HG02678 (cell line): ENCODE measurements around the gene CSMD2.

Experiments
- ATAC-seq: cut with Tn5 transposase; IDR thresholded peaks from one replicate; pipeline ENCODE4 v1.9.1; 2021; ENCODE audit warnings: mild to moderate bottlenecking, moderate library complexity; ENCODE audit not compliant: unreplicated experiment

Gene CSMD2

DNA sequence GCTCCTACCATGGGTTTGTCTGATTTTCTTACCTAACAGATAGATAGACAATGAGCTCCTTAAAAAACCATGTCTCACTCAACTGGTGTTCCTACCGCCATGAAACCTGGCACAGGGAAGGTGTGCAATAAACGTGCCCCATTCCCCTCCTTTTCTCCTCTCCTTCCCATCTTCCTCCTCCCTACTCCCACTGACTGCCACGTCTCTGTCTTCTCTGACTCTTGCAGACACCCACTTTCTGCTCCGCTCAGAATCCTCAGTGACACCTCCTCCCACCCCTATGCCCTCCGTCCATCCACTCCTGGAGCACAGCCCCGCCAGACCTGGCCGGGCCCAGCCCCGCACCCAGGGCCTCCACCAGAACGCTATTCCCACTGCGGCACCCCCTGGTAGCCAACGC is 248.2 kb downstream of the CSMD2 start:
- no peak for ATAC-seq

GRCh38 chr1:33914531-33914930 is 250.5 kb downstream of the CSMD2 start:
- ATAC-seq, result no peak

DNA sequence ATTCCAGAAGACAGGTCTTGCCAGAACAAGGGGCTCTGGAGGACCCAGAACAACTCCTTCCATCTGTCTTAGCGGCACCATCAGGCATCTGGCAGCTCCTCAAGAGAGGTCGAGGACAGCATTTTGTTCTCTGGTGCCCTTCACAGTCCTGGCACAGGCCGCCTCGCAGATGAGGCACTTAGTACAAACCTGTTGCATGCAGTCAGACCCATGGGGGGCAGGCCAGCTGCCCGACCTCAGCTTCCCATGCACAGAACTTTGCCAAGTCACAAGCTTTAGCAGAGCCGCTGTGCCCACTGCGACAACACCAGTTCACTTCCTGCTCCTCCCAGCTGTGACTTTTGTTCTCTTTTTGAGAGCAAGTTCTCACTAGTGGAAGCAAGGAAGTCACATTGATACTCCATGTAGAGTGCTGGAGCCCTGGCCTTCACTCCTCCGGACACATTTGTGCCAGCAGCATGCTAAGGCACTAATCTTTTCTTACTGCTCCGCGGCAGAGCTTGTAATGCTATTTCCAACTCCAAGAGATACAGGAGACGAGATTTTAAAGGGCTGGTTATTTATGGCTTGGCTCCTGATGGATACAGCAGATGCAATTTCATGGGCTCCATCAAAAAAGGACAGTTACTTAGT is 256.6 kb downstream of the CSMD2 start:
- ATAC-seq, result no peak

GRCh38 chr1:33906156-33906555 is 258.9 kb downstream of the CSMD2 start:
- ATAC-seq, result no peak

DNA sequence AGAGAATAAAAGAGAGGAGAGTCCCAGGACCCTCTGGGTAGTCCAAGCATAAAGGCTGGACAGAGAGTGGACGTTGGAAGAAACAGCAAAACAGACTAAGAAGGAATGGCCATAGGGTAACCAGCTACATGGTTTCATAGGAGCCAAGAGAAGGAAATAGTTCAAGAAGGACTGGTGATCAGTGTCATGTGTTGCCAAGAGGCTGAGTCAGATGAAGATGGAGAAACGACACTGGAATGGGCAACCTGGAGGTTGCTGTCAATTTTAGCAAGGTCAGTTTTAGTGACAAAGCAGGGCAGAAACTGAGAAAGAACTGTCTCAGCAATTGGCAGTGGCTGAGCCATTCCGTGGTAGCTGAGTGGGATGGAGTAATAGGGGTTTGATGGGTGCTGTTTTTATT is 259.8 kb downstream of the CSMD2 start:
- no peak for ATAC-seq

DNA sequence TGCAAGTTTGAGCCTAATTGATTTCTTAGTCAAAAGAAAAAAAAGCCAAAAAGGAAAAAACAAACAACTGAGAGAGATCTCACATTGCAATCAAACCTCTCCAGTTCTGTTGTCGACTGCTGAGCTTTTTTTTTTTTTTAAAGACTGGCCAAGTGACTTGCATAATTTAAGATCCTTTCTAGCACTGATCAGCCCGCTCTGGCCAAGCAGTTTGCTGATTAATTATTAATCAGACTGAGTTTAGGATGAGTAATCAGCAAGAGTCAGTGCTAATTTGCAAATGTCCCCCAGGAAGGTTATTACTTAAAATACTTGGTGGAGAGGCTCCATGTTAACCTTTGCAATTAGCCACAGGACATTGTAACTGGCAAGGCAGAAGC is 261.8 kb downstream of the CSMD2 start:
- peak; percentile 61 for ATAC-seq

GRCh38 chr1:33902486-33903209 is 262.4 kb downstream of the CSMD2 start:
- peak; percentile 83 for ATAC-seq

DNA sequence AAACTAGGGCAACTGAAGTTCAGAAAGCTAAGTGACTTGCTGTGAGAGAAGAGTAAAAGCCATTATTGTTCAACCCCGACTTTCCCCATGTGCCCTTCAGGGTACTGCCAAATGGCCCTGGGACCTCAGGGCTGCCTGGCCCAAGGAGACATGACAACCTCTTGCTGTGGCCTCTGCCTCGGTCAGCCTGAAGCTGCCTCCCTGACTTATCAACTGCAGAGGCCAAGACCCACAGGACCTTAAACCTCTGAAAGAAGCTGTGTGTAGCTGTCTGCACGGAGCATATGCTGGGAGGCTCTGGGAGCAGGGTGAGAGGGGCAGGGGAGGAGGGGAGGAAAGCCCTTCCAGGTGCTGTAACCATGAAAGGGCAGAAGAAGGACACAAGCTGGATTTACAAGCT is 265.3 kb downstream of the CSMD2 start:
- no peak for ATAC-seq

GRCh38 chr1:33898881-33899280 is 266.1 kb downstream of the CSMD2 start:
- no peak for ATAC-seq

DNA sequence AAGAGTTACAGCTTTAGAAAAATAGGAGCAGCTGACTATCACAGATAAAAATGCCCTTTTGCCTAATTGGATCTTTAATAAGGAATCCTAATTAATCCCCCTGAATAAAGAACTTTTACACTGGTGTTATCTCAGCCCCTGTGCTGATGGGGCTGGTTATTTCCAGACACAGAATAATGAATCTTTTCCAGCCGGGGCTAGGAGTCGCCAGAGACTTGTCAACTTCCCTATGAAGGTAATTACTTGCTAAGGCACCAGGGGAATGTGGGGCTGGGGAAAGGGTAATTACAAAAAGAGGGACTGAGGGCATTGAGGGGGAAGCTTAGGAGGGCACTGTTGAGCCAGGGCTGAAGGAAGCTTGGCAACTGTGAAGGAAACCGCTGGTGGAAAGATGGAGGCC is 266.6 kb downstream of the CSMD2 start:
- ATAC-seq, result no peak

DNA sequence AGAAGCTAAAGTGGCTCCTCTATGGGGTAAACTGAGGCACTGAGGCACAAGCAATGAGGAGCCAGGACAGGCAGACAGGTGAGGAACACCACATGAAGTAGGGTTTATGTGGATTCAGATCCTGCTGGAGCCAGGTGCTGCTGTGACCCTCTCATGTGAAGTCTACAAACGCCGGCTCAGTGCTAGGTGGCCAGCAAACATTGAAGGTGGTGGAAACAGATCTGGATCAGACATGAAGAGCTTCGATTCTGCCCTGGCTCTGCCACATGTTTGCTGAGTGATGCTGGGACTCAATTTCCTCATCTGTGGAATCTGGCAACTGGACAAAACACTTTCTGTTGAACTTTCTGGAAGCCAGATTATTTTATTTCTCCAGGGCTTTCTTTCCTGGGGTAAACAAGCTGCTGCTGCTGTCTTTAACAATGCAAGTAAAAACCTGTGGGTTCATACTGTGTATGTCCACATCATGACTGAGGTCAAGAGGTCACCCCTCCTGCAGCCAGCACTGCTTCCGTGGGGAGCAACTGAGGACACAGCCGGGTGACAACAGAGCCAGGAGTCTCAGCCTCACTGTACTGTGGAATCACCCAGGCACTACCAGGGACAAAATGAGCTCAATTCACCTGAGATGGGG is 267.8 kb downstream of the CSMD2 start:
- ATAC-seq, result no peak

DNA sequence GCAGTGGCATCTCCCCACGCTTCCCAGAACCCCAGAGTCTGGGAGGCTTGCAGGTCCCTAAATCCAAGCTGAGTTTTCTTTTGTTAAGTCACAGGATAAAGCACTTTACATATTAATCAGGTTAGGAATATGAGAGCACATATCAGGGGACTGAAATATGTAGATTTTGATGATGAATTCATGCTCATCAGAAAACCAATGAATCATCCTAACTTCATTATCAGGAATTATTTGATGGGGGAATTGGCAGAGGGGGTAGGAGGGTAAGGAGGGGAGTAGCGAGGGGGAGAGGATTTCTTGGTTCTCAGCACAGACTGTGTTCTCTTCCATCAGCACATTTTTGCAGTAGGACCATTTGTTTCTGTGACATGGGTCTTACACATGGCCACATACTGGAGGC is 269.1 kb downstream of the CSMD2 start:
- ATAC-seq, result no peak

DNA sequence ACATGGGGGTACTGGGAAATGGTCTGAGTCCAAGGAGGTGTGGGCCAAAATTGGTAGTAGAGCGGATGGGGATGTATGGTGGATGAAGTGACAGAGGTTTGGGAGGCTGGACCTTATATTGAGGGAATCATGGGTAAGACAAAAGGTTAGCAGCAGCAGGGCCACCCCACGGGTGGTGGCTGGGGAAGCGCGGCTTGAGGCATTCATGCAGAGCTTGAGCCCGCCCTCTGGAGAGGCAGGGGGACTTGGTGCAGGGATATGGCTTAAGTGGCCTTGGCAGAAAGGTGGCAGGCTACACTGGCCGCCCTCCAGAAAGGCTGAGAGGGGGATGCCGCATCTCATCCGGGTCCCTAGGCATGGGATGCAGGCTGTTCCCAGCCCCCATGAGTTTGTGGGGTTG is 269.6 kb downstream of the CSMD2 start:
- ATAC-seq, result no peak

DNA sequence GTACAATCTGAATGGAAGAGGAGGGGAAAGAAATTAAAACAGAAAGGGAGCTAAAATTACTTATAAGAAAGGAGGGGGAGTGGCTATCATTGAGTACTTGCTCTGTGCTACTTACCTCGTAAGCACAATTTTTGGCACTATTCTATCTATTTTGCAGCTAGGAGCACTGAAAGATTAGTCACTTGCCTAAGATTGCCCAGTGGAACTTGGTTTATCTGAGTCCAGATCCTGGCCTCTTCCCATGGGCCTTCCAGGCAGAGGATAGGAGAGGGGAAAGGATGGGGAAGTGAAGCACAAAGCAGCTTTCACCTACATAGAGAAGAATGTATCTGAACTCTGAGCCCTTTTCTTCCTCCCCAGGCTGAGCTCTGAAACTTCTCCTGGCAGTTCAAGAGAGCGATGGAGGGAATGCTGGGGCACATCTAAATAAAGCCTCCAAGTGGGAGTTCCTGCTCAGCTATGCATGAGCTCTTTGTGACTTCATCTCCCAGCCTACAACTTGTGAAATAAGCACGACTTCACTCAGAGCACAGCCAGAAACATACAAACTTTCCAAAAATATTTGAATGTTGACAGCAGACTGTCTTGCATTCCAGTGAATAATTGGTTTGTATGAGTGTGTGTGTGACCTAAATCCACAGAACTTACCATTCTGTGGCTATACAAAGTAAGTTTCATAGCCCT is 271.7 kb downstream of the CSMD2 start:
- ATAC-seq, result no peak

- no peak for ATAC-seq
Observed at GRCh38 chr1:33886496-33886895, 278.5 kb downstream of the CSMD2 start.

DNA sequence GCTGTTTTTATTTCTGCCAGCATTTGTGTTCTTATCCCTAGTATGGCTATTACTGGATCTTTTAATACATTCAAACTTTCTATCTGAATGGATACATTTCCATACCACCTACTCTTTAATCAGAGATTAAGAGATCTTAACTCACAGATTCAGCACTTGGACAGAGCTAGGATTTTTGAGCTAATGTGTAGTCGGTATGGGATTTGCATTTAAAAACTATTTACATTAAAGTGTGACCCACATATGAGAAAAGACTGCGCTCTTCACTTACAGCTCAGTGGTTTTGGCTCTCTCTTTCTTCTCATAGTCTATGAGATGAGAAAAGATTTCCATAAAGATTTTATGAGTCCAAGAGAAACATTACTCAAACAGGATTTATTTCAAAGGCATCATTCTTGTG is 284.7 kb downstream of the CSMD2 start:
- ATAC-seq, result no peak

DNA sequence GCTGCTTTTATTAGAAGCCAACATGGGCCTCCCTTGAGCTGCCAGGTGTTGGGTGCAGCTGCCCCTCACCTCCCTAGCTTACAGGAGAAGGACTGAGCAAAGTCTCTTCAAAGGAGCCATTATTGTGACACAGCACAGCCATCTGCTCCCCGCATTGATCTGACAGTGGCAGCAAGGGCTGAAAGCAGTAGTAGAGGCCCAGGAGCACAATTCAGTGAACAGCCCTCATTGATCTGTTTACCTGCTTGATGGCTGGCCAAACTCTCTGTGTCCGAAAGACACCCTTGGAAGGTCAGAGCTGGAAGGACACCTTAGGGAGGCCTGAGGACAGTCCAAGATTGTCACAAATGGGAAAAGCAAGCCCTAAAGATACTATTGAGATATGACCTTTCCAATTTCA is 286.6 kb downstream of the CSMD2 start:
- no peak for ATAC-seq

GRCh38 chr1:33876970-33877650 is 287.9 kb downstream of the CSMD2 start:
- no peak for ATAC-seq

DNA sequence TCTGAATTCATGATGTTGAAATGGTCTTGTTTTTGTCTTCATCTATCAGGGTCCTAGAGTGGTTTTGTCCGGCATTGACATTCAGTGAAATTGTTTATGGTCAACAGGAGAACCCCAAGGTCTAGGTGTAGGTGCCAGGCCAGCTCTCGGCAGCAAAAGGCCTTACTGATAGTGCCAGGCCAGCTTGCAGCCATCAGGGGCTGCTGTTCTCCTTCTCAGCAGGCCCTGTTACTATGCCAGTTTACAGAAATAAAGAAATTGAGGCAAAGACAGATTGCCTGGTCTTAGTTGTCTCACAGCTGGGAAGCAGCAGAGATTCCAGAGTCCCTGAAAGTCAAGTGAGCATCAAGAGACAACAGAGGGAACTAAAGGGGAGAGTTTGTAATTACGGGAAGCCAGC is 289.2 kb downstream of the CSMD2 start:
- ATAC-seq, result no peak

DNA sequence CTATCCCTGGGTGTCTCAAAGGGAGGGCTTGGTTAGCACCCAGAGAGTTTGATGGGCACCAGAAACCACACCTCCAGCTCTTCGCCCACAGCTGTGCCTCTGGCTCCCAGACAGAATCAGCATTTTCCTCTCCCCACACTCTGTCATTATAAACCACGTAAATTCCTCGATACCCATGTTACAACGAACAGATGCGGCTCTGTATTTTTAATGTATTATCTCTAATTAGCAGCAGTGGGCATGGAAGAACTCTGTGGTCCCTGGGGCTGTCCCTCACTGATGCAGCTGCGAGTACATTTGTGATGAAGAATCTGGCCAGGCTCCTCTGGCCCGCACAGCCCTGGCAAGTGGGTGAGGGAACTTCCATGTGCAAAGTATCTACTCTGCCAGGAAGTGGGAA is 290.4 kb downstream of the CSMD2 start:
- no peak for ATAC-seq

GRCh38 chr1:33872683-33873082 is 292.3 kb downstream of the CSMD2 start:
- no peak for ATAC-seq
